Lower leg skin (tissue), 3 donors: ENCODE measurements around the gene ZBTB17.

Experiments used
- CTCF ChIP-seq, 3 donors: fragments of 450-650 bp; IDR thresholded peaks; one replicate each; pipeline ENCODE4 v1.5.1; 2016; ENCODE audit warnings: antibody characterized with exemption in 3 of 3, mild to moderate bottlenecking in 3 of 3, moderate library complexity in 2 of 3
- POLR2A ChIP-seq, 2 donors: fragments of 450-650 bp; IDR thresholded peaks; one replicate each; pipeline ENCODE4 v1.6.1; 2016 to 2017; ENCODE audit warnings: antibody characterized with exemption in 2 of 2, mild to moderate bottlenecking in 1 of 2, moderate library complexity in 1 of 2

- TF ChIP-seq CTCF (IDR thresholded peaks at IDR 0.05) (no peak), POLR2A (IDR thresholded peaks at IDR 0.05) (no peak)
Observed at GRCh38 chr1:15933684-15934083, 42.2 kb downstream of the ZBTB17 start.
